Keratinocyte (primary cell): ENCODE results near the gene MTMR10. TPM values are rescaled to one million over a fixed set of nuclear protein-coding genes. Genes with fewer than 3 reads are reported as not detected.

Experiments
- DNase-seq: peaks from one replicate; pipeline ENCODE4 v3.0.0-alpha.2; 2011; ENCODE audit warnings: low read depth, missing footprints, low spot score
- FAIRE-seq: peaks from 2 replicates; lab custom pipeline; 2011; peaks lifted over from hg19 to GRCh38; lab: Jason Lieb, UNC
- H2AFZ ChIP-seq: 2 replicates; pipeline ENCODE4 v1.6.0; 2012; ENCODE audit warnings: low read length, control low read depth, inconsistent platforms; ENCODE audit not compliant: control insufficient read depth
- H3K27ac ChIP-seq: 2 replicates; pipeline ENCODE4 v1.5.1; 2011; ENCODE audit warnings: low read length; ENCODE audit not compliant: control insufficient read depth, insufficient read depth
- H3K27me3 ChIP-seq: 3 replicates; pipeline ENCODE4 v1.6.0; 2011; ENCODE audit warnings: low read length; ENCODE audit not compliant: control insufficient read depth, insufficient read depth; ENCODE audit errors: extremely low read depth
- H3K36me3 ChIP-seq, 2 experiments: 2 replicates in 1 of 2; 3 replicates in 1 of 2; pipeline ENCODE4 v1.5.1; 2011; ENCODE audit warnings: low read length in 2 of 2, mild to moderate bottlenecking in 1 of 2; ENCODE audit not compliant: control insufficient read depth in 2 of 2, insufficient read depth in 2 of 2; ENCODE audit errors: extremely low read depth in 1 of 2
- H3K4me1 ChIP-seq: 3 replicates; pipeline ENCODE4 v1.5.1; 2011; ENCODE audit warnings: low read length; ENCODE audit not compliant: control insufficient read depth, insufficient read depth; ENCODE audit errors: extremely low read depth
- H3K4me2 ChIP-seq: 3 replicates; pipeline ENCODE4 v1.6.0; 2011; ENCODE audit warnings: low read depth, low read length; ENCODE audit not compliant: control insufficient read depth, insufficient read depth; ENCODE audit errors: extremely low read depth
- H3K4me3 ChIP-seq, 3 experiments: fragments of 200-600 bp in 1 of 3; sonication (generic) in 1 of 3; 2 replicates in 2 of 3; 3 replicates in 1 of 3; pipeline ENCODE4 v1.5.1; 2011 to 2016; ENCODE audit warnings: low read length in 3 of 3, mild to moderate bottlenecking in 3 of 3, control low read depth in 2 of 3, inconsistent platforms in 1 of 3, low read depth in 1 of 3, mixed read lengths in 1 of 3, mixed run types in 1 of 3, moderate library complexity in 1 of 3; ENCODE audit not compliant: control insufficient read depth in 2 of 3, insufficient read depth in 2 of 3; ENCODE audit errors: extremely low read depth in 1 of 3
- H3K79me2 ChIP-seq: 2 replicates; pipeline ENCODE4 v1.6.0; 2012; ENCODE audit warnings: low read length; ENCODE audit not compliant: control insufficient read depth, insufficient read depth
- H3K9ac ChIP-seq: 3 replicates; pipeline ENCODE4 v1.6.0; 2011; ENCODE audit warnings: low read length; ENCODE audit not compliant: control insufficient read depth, insufficient read depth; ENCODE audit errors: extremely low read depth
- H3K9me1 ChIP-seq: 3 replicates; pipeline ENCODE4 v1.6.0; 2011; ENCODE audit warnings: low read length; ENCODE audit not compliant: control insufficient read depth, insufficient read depth; ENCODE audit errors: extremely low read depth
- H3K9me3 ChIP-seq: 2 replicates; pipeline ENCODE4 v1.5.1; 2012; ENCODE audit warnings: low read depth, low read length; ENCODE audit not compliant: control insufficient read depth
- H4K20me1 ChIP-seq: 3 replicates; pipeline ENCODE4 v1.6.0; 2011; ENCODE audit warnings: low read length; ENCODE audit not compliant: control insufficient read depth, insufficient read depth; ENCODE audit errors: extremely low read depth
- EZH2 ChIP-seq: IDR thresholded peaks from one replicate; pipeline ENCODE4 v1.6.1; 2012; ENCODE audit warnings: inconsistent platforms, mild to moderate bottlenecking, low read length, moderate library complexity
- dilution Hi-C: fragments of 300-500 bp; cut with MboI; formaldehyde crosslinking; loops from one replicate; pipeline ENCODE4 v1.7.0; 2020; ENCODE audit warnings: low sequenced_read_pairs; ENCODE audit not compliant: extremely low pct_ligation_motif_present
- polyA plus RNA-seq, 5 experiments: library from polyadenylated mRNA; depleted of rRNA in 3 of 5; stranded (reverse) in 3 of 5; stranded (forward) in 1 of 5; unstranded in 1 of 5; fragments of >200 nt; gene quantifications; 1 replicate in 1 of 5; 2 replicates in 3 of 5; 3 replicates in 1 of 5; pipeline versions ENCODE4 v1.2.1 to v1.2.3, GENCODE V29; 2011 to 2012; ENCODE audit warnings: missing spikeins in 2 of 5, low read depth in 1 of 5, low replicate concordance in 1 of 5
- TF ChIP-seq, protein P1 (sequence below), 3 experiments: IDR thresholded peaks in 1 of 3; conservative IDR thresholded peaks in 1 of 3; optimal IDR thresholded peaks in 1 of 3; 2 replicates in 2 of 3; 3 replicates in 1 of 3; pipeline versions ENCODE3 to v1.5.1; 2011; ENCODE audit warnings: low read length in 3 of 3, mild to moderate bottlenecking in 3 of 3, moderate library complexity in 2 of 3, control low read depth in 1 of 3, inconsistent platforms in 1 of 3; ENCODE audit not compliant: insufficient read depth in 2 of 3; ENCODE audit errors: extremely low read depth in 1 of 3

MTMR10 gene
- polyA plus RNA-seq, 1 donor (not counting 4 experiments of a cell fraction or from before 2014, with no cell fraction given), result 15.5 TPM

DNA sequence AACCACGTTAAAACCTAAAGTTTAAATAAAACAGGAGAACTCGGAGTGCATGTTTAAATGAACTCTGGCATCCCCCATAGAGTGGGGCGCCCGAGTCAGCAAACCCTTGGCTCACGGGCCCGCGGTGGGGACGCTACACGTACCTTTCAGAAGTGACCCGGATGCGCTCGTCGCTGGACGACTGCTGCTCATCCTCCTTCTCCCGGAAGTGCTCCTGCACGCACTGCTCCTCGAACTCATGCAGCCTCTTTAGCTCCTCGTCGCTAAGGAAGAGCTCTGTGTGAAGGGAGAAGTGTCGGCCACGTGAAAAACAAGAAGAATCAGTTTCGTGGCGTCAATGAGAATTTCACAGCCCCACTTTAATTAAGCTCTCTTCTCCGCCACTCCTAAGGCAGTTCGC, 34.6 kb upstream of the MTMR10 start:
- H3K9me1 ChIP-seq, result no peaks in the 10 kb centered on the region
- dilution Hi-C loops, result no loop called here
- no peaks in the 10 kb centered on the region for H3K36me3 ChIP-seq
- H3K27ac ChIP-seq, result no peak overlapping the region
- H3K9ac ChIP-seq, result no peak overlapping the region
- no peak overlapping the region for H3K4me3 ChIP-seq
- H3K4me1 ChIP-seq, result peaks cover 30% of the 10 kb centered on the region
- DNase-seq, result no peak
- H3K27me3 ChIP-seq, result no peaks in the 10 kb centered on the region
- H3K4me2 ChIP-seq, result no peak overlapping the region
- H2AFZ ChIP-seq, result no peak overlapping the region
- no peaks in the 10 kb centered on the region for H3K9me3 ChIP-seq
- no peaks in the 10 kb centered on the region for H3K79me2 ChIP-seq
- no peaks in the 10 kb centered on the region for H4K20me1 ChIP-seq
- FAIRE-seq, result no peak
- TF ChIP-seq EZH2, result no peak
- TF ChIP-seq, protein P1, sequence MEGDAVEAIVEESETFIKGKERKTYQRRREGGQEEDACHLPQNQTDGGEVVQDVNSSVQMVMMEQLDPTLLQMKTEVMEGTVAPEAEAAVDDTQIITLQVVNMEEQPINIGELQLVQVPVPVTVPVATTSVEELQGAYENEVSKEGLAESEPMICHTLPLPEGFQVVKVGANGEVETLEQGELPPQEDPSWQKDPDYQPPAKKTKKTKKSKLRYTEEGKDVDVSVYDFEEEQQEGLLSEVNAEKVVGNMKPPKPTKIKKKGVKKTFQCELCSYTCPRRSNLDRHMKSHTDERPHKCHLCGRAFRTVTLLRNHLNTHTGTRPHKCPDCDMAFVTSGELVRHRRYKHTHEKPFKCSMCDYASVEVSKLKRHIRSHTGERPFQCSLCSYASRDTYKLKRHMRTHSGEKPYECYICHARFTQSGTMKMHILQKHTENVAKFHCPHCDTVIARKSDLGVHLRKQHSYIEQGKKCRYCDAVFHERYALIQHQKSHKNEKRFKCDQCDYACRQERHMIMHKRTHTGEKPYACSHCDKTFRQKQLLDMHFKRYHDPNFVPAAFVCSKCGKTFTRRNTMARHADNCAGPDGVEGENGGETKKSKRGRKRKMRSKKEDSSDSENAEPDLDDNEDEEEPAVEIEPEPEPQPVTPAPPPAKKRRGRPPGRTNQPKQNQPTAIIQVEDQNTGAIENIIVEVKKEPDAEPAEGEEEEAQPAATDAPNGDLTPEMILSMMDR (optimal IDR thresholded peaks at IDR 0.05 in 1 of 3, IDR thresholded peaks at IDR 0.05 in 1 of 3, conservative IDR thresholded peaks at IDR 0.05 in 1 of 3; ENCODE audit: extremely low read depth in 1 of 3, insufficient read depth in 2 of 3, low read length in 3 of 3), result no peak

DNA sequence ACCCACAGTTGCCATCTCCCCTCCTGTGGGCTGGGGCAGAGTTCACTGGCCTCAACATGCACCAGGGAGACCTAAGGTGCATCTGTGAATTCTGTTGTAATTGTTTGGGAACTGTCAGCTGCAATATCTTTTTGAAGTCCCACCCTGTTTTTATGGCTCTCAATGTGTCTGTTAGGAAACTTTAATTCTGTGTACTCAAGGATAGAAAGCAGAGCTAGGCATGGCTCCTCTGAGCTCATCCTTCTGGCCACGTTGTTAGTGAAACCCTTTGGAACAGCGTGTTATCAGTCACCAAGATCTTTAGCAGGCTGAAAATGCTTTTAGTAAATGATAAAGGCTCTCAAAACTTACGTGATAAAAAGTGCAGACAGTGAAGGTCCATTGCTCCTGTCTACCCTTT, 33.6 kb upstream of the MTMR10 start:
- TF ChIP-seq, protein P1 (optimal IDR thresholded peaks at IDR 0.05 in 1 of 3, IDR thresholded peaks at IDR 0.05 in 1 of 3, conservative IDR thresholded peaks at IDR 0.05 in 1 of 3; ENCODE audit: extremely low read depth in 1 of 3, insufficient read depth in 2 of 3, low read length in 3 of 3), result no peak
- no peak for TF ChIP-seq EZH2
- dilution Hi-C loops, result no loop called here
- Histone ChIP-seq H3K36me3 (no peaks in the 10 kb centered on the region), H3K4me3 (peak overlapping the region in 1 of 3 experiments; percentile 48), H4K20me1 (no peaks in the 10 kb centered on the region), H3K79me2 (no peaks in the 10 kb centered on the region), H3K9me3 (no peaks in the 10 kb centered on the region), H2AFZ (peak overlapping the region; percentile 84), H3K9me1 (no peaks in the 10 kb centered on the region), H3K27ac (peak overlapping the region; percentile 98), H3K4me2 (peak overlapping the region; percentile 91), H3K4me1 (peaks cover 30% of the 10 kb centered on the region), H3K9ac (peak overlapping the region; percentile 77), H3K27me3 (no peaks in the 10 kb centered on the region)
- DNase-seq (no peak), FAIRE-seq (no peak)
